CD4-positive, alpha-beta T cell treated with Interferon alpha-2 for 1 hour (primary cell): ENCODE data around the gene RAB27A.
"Not testable (repeated sequence)": the region's sequence is repeated elsewhere in the genome, so short reads cannot be mapped to it uniquely, and the experiment has no call there.

ENCODE experiments used
- DNase-seq, 2 donors: peaks; one replicate each; pipeline ENCODE4 v3.0.0-alpha.2; 2020 to 2022

Gene RAB27A

GRCh38 chr15:55250392-55250791 lies 39.2 kb downstream of the RAB27A start:
- peak in 1 of 2 donors; percentile 17 for DNase-seq

GRCh38 chr15:55249885-55250284 lies 39.7 kb downstream of the RAB27A start:
- DNase-seq, result not testable (repeated sequence)

GRCh38 chr15:55248895-55249294 lies 40.7 kb downstream of the RAB27A start:
- no peak for DNase-seq

GRCh38 chr15:55247766-55248427 lies 41.7 kb downstream of the RAB27A start:
- no peak for DNase-seq

GRCh38 chr15:55247311-55247710 lies 42.3 kb downstream of the RAB27A start:
- no peak for DNase-seq

- no peak for DNase-seq
These were observed 43.0 kb downstream of the RAB27A start for GRCh38 chr15:55246567-55246966.

- DNase-seq, result no peak
These were observed 44.6 kb downstream of the RAB27A start for GRCh38 chr15:55245059-55245458.

GRCh38 chr15:55241891-55242290 lies 47.7 kb downstream of the RAB27A start:
- no peak for DNase-seq

GRCh38 chr15:55241186-55241585 lies 48.4 kb downstream of the RAB27A start:
- no peak for DNase-seq

GRCh38 chr15:55240125-55240760 lies 49.4 kb downstream of the RAB27A start:
- peak in 1 of 2 donors; percentile 32 for DNase-seq

- DNase-seq, result no peak
These were observed 50.0 kb downstream of the RAB27A start for GRCh38 chr15:55239440-55240124.

- DNase-seq, result no peak
These were observed 50.7 kb downstream of the RAB27A start for GRCh38 chr15:55238877-55239276.

- no peak for DNase-seq
These were observed 52.1 kb downstream of the RAB27A start for GRCh38 chr15:55237219-55238130.

- DNase-seq, result no peak
These were observed 54.0 kb downstream of the RAB27A start for GRCh38 chr15:55235546-55236036.

GRCh38 chr15:55234800-55235104 lies 54.9 kb downstream of the RAB27A start:
- no peak for DNase-seq

- DNase-seq, result no peak
These were observed 55.4 kb downstream of the RAB27A start for GRCh38 chr15:55234104-55234799.

GRCh38 chr15:55231455-55231854 lies 58.2 kb downstream of the RAB27A start:
- DNase-seq, result no peak

- no peak for DNase-seq
These were observed 58.7 kb downstream of the RAB27A start for GRCh38 chr15:55230953-55231352.

GRCh38 chr15:55230051-55230670 lies 59.5 kb downstream of the RAB27A start:
- DNase-seq, result peak in 1 of 2 donors; percentile 28

- DNase-seq, result no peak
These were observed 63.5 kb downstream of the RAB27A start for GRCh38 chr15:55226127-55226526.

GRCh38 chr15:55224892-55225291 lies 64.7 kb downstream of the RAB27A start:
- DNase-seq, result peak; percentile 13 to 58

GRCh38 chr15:55222588-55222987 lies 67.0 kb downstream of the RAB27A start:
- peak in 1 of 2 donors; percentile 46 for DNase-seq
